Activated gamma-delta T cell (primary cell): ENCODE data around the gene RBBP8.
"Not testable (repeated sequence)": the region's sequence is repeated elsewhere in the genome, so short reads cannot be mapped to it uniquely, and the experiment has no call there.

Experiments used
- DNase-seq: peaks from one replicate; lab custom pipeline; 2025; lab: John Stamatoyannopoulos, UW
- total RNA-seq, 2 donors: gene quantifications; one replicate each; lab custom pipeline; 2026; lab: John Stamatoyannopoulos, UW

Gene RBBP8
- total RNA-seq = 13.5 to 18.4 reads per million in 2 donors

- peak; percentile 69 for DNase-seq
These were observed at the start of gene RBBP8 for GRCh38 chr18:22933206-22933965. Gene RBBP8 (plus strand): TSS chr18:22933328. CDS start chr18:22936852, 3,524 bp downstream.

GRCh38 chr18:22883827-22884226 is 49.3 kb upstream of the RBBP8 start:
- DNase-seq = no peak

GRCh38 chr18:22885694-22886093 is 47.4 kb upstream of the RBBP8 start:
- DNase-seq = not testable (repeated sequence)

GRCh38 chr18:22899421-22899820 is 33.7 kb upstream of the RBBP8 start:
- no peak for DNase-seq

GRCh38 chr18:22900558-22901238 is 32.4 kb upstream of the RBBP8 start:
- no peak for DNase-seq

- no peak for DNase-seq
These were observed 31.0 kb upstream of the RBBP8 start for GRCh38 chr18:22902093-22902492.

- DNase-seq = not testable (repeated sequence)
These were observed 29.9 kb upstream of the RBBP8 start for GRCh38 chr18:22903248-22903647.

GRCh38 chr18:22912149-22912548 is 21.0 kb upstream of the RBBP8 start:
- no peak for DNase-seq

- DNase-seq = no peak
These were observed 20.3 kb upstream of the RBBP8 start for GRCh38 chr18:22912835-22913234.

GRCh38 chr18:22913861-22914260 is 19.3 kb upstream of the RBBP8 start:
- DNase-seq = no peak

- DNase-seq = no peak
These were observed 18.5 kb upstream of the RBBP8 start for GRCh38 chr18:22914633-22915032.

- DNase-seq = no peak
These were observed 17.8 kb upstream of the RBBP8 start for GRCh38 chr18:22915337-22915736.

GRCh38 chr18:22921772-22922171 is 11.4 kb upstream of the RBBP8 start:
- DNase-seq = no peak

- DNase-seq = no peak
These were observed 8.5 kb upstream of the RBBP8 start for GRCh38 chr18:22924589-22924988.

GRCh38 chr18:22926454-22926853 is 6.7 kb upstream of the RBBP8 start:
- no peak for DNase-seq

GRCh38 chr18:22928339-22928738 is 4.8 kb upstream of the RBBP8 start:
- no peak for DNase-seq

- no peak for DNase-seq
These were observed 2.9 kb upstream of the RBBP8 start for GRCh38 chr18:22930089-22930713.

GRCh38 chr18:22932885-22933205 is 283 bp upstream of the RBBP8 start:
- DNase-seq = no peak

- no peak for DNase-seq
These were observed 867 bp downstream of the RBBP8 start for GRCh38 chr18:22933966-22934423.

- no peak for DNase-seq
These were observed 1.7 kb downstream of the RBBP8 start for GRCh38 chr18:22934789-22935188.

- DNase-seq = no peak
These were observed 2.3 kb downstream of the RBBP8 start for GRCh38 chr18:22935431-22935830.

GRCh38 chr18:22936515-22936914 is 3.4 kb downstream of the RBBP8 start:
- DNase-seq = no peak

- no peak for DNase-seq
These were observed 6.5 kb downstream of the RBBP8 start for GRCh38 chr18:22939649-22940048.
